PC-9 (cell line): Measurements from ENCODE around the gene SNORC.

Experiments
- EZH2 ChIP-seq: fragments of 200-600 bp; sonication (generic); IDR thresholded peaks from 2 replicates; pipeline ENCODE4 v1.8.0; 2017; ENCODE audit warnings: antibody characterized with exemption, low read depth
- TF ChIP-seq, protein P1 (sequence below): fragments of 200-600 bp; sonication (generic); conservative IDR thresholded peaks from 2 replicates; pipeline ENCODE4 v1.6.1; 2017; ENCODE audit warnings: mixed run types, antibody characterized with exemption, mild to moderate bottlenecking, moderate library complexity

DNA sequence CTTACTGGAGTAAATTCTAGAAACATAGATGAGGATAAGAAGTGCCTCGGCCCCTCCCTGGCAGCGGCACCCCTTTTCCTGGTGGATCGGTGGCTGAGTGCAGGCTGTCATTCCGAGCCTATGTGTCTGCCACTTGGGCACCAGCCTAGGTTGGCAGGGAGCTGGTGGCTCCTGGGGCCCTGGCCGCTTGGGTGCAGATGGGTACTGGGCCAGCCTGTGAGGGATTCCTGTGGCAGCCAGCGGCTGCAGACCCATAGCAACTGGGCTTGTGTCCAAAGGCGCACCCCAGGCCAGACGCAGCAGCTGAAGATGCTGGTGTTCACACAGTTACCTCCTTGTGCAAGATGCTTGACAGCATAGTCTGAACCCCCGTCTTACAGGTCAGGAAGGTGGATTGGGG is 2.8 kb downstream of the SNORC start:
- TF ChIP-seq, protein P1, sequence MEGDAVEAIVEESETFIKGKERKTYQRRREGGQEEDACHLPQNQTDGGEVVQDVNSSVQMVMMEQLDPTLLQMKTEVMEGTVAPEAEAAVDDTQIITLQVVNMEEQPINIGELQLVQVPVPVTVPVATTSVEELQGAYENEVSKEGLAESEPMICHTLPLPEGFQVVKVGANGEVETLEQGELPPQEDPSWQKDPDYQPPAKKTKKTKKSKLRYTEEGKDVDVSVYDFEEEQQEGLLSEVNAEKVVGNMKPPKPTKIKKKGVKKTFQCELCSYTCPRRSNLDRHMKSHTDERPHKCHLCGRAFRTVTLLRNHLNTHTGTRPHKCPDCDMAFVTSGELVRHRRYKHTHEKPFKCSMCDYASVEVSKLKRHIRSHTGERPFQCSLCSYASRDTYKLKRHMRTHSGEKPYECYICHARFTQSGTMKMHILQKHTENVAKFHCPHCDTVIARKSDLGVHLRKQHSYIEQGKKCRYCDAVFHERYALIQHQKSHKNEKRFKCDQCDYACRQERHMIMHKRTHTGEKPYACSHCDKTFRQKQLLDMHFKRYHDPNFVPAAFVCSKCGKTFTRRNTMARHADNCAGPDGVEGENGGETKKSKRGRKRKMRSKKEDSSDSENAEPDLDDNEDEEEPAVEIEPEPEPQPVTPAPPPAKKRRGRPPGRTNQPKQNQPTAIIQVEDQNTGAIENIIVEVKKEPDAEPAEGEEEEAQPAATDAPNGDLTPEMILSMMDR, result no peak
- TF ChIP-seq EZH2, result no peak
